K562 (cell line): ENCODE measurements around the gene PUSL1. TPM values are rescaled to one million over a fixed set of nuclear protein-coding genes. Genes with fewer than 3 reads are reported as not detected.

Experiments used
- ATAC-seq: fragments of 200-7000 bp; cut with Tn5 transposase; 3 replicates; pipeline ENCODE4 v1.9.1; 2020; ENCODE audit warnings: moderate library complexity
- BruUV-seq: library from RNA; stranded (reverse); fragments of 400-500 nt; replicated peaks from 2 replicates; lab custom pipeline; 2021; lab: Mats Ljungman, UMichigan
- CTCF ChIA-PET: fragments of 300-600 bp; formaldehyde crosslinking; extraction: SDS; loops from one replicate; lab custom pipeline; 2021; ENCODE audit warnings: low intra/inter-chr PET ratio; lab: Yijun Ruan, JAX
- POLR2A ChIA-PET: fragments of 300-600, 350-650 bp; sonication (Branson Sonifier 250); formaldehyde crosslinking; extraction: SDS; loops from one replicate; lab custom pipeline; 2021; ENCODE audit warnings: antibody characterized with exemption, inconsistent platforms; lab: Yijun Ruan, JAX
- DNase-seq, 4 experiments: peaks; one replicate each; pipeline versions ENCODE4 v3.0.0 to v3.0.0-alpha.2; 2011 to 2018; ENCODE audit warnings: low spot score in 3 of 4, mixed read lengths in 3 of 4; ENCODE audit errors: extremely low read depth in 1 of 4
- FAIRE-seq: peaks from 2 replicates; lab custom pipeline; 2011; peaks lifted over from hg19 to GRCh38; lab: Jason Lieb, UNC
- H2AFZ ChIP-seq: 2 replicates; pipeline ENCODE4 v1.6.0; 2011; ENCODE audit warnings: low read depth, low read length, control low read depth, inconsistent platforms
- H3K27ac ChIP-seq: fragments of 200-600 bp; 3 replicates; pipeline ENCODE4 v1.8.0; 2011; ENCODE audit warnings: low read depth, mild to moderate bottlenecking, control low read depth, inconsistent platforms, low read length, moderate library complexity, mixed read lengths; ENCODE audit errors: extremely low read depth
- H3K27me3 ChIP-seq, 2 experiments: fragments of 300-600 bp in 1 of 2; 2 replicates in 1 of 2; 3 replicates in 1 of 2; pipeline versions ENCODE4 v1.6.0 to v1.8.0; 2011; ENCODE audit warnings: inconsistent platforms in 2 of 2, low read length in 2 of 2, mild to moderate bottlenecking in 1 of 2, mixed read lengths in 1 of 2, moderate library complexity in 1 of 2; ENCODE audit not compliant: control insufficient read depth in 2 of 2, insufficient read depth in 2 of 2
- H3K36me3 ChIP-seq: fragments of 300-600 bp; 3 replicates; pipeline ENCODE4 v1.8.0; 2011; ENCODE audit warnings: mild to moderate bottlenecking, low read length, inconsistent platforms; ENCODE audit not compliant: control insufficient read depth, insufficient read depth
- H3K4me1 ChIP-seq, 2 experiments: fragments of 200-600 bp in 1 of 2; replicated peaks in 1 of 2; 2 replicates in 1 of 2; 3 replicates in 1 of 2; pipeline versions ENCODE4 v1.5.1 to v1.8.0; 2011; ENCODE audit warnings: inconsistent platforms in 2 of 2, low read length in 2 of 2, mild to moderate bottlenecking in 1 of 2, mixed read lengths in 1 of 2, moderate library complexity in 1 of 2; ENCODE audit not compliant: control insufficient read depth in 2 of 2, insufficient read depth in 2 of 2
- H3K4me2 ChIP-seq: 2 replicates; pipeline ENCODE4 v1.6.1; 2011; ENCODE audit warnings: low read length, control low read depth, inconsistent platforms, mixed read lengths; ENCODE audit not compliant: insufficient read depth
- H3K4me3 ChIP-seq: fragments of 200-600 bp; sonication (generic), shearing (Covaris generic); 2 replicates; pipeline ENCODE4 v1.5.1; 2016; ENCODE audit warnings: control low read depth, inconsistent platforms
- H3K79me2 ChIP-seq: fragments of 200-600 bp; 3 replicates; pipeline ENCODE4 v1.8.0; 2011; ENCODE audit warnings: low read length, inconsistent platforms; ENCODE audit not compliant: control insufficient read depth, insufficient read depth
- H3K9ac ChIP-seq, 2 experiments: 2 replicates each; pipeline versions ENCODE4 v1.6.0 to v1.6.1; 2011; ENCODE audit warnings: low read depth in 2 of 2, low read length in 2 of 2, control low read depth in 1 of 2, inconsistent platforms in 1 of 2, mild to moderate bottlenecking in 1 of 2, mixed read lengths in 1 of 2; ENCODE audit not compliant: insufficient read depth in 1 of 2
- H3K9me1 ChIP-seq: one replicate; pipeline ENCODE4 v1.6.0; 2011; ENCODE audit warnings: inconsistent platforms, mild to moderate bottlenecking, low read length, moderate library complexity; ENCODE audit not compliant: control insufficient read depth, insufficient read depth
- H3K9me3 ChIP-seq: replicated peaks from 2 replicates; pipeline ENCODE4 v1.5.1; 2011; ENCODE audit warnings: low read depth, low read length, inconsistent platforms; ENCODE audit not compliant: control insufficient read depth, insufficient read depth
- H4K20me1 ChIP-seq: replicated peaks from 2 replicates; pipeline ENCODE4 v1.6.1; 2011; ENCODE audit warnings: low read length, inconsistent platforms, mixed read lengths; ENCODE audit not compliant: control insufficient read depth, insufficient read depth
- COPS2 ChIP-seq: fragments of 450-650 bp; conservative IDR thresholded peaks from 2 replicates; pipeline ENCODE4 v1.6.1; 2016; ENCODE audit warnings: mild to moderate bottlenecking, moderate library complexity
- JUND ChIP-seq, 2 experiments: IDR thresholded peaks; 2 replicates in 1 of 2; 3 replicates in 1 of 2; pipeline ENCODE4 v1.6.1; 2011; ENCODE audit warnings: borderline replicate concordance in 2 of 2, low read depth in 2 of 2, low read length in 2 of 2, improper control_type of control experiment in 1 of 2, missing biosample characterization in 1 of 2, missing genetic modification characterization in 1 of 2, missing genetic modification reagents in 1 of 2
- LCOR ChIP-seq: sonication (generic); formaldehyde crosslinking; IDR thresholded peaks from 2 replicates; pipeline ENCODE4 v1.8.0; 2022; ENCODE audit warnings: mild to moderate bottlenecking, missing genetic modification reagents
- NFXL1 ChIP-seq: fragments of 450-650 bp; formaldehyde crosslinking; IDR thresholded peaks from 2 replicates; pipeline ENCODE4 v1.4.0; 2021; ENCODE audit warnings: mild to moderate bottlenecking
- POLR3A ChIP-seq: IDR thresholded peaks from 2 replicates; pipeline ENCODE4 v1.6.1; 2011; ENCODE audit warnings: borderline replicate concordance, mild to moderate bottlenecking, moderate library complexity; ENCODE audit not compliant: insufficient read length, insufficient read depth; ENCODE audit errors: extremely low read depth
- SMARCC2 ChIP-seq: fragments of 450-650 bp; IDR thresholded peaks from 2 replicates; pipeline ENCODE4 v1.6.1; 2017; ENCODE audit warnings: antibody characterized with exemption, moderate library complexity, mild to moderate bottlenecking, low read depth
- WGBS: fragments of 100-300 bp; shearing (Covaris generic); methylation state at CpG from one replicate; pipeline ENCODE4 v1.1.6; 2016; ENCODE audit warnings: low coverage, mixed read lengths; ENCODE audit not compliant: insufficient coverage; ENCODE audit errors: missing lambda C conversion rate; 5-methylcytosine and 5-hydroxymethylcytosine counted together
- in situ Hi-C: fragments of 300-500 bp; cut with MboI; formaldehyde crosslinking; loops from 4 replicates; pipeline ENCODE4 v1.15.0; 2018; ENCODE audit warnings: inconsistent platforms, mixed read lengths
- intact Hi-C: fragments of 100-400 bp; cut with micrococcal nuclease; formaldehyde crosslinking; loops from 2 replicates; pipeline ENCODE4 v1.14.2; 2022
- polyA plus RNA-seq, 8 experiments: library from polyadenylated mRNA; depleted of rRNA in 4 of 8; stranded (reverse) in 5 of 8; unstranded in 3 of 8; fragments of >200 nt; fragmentation: Nextera tagmentation in 2 of 8; fragmentation: Illumina TruSeq in 1 of 8; extraction: Ambion mirVana in 2 of 8; extraction: Trizol in 1 of 8; gene quantifications; 2 replicates each; pipeline versions ENCODE4 v1.2.1 to v1.2.3, GENCODE V29; 2011 to 2014; ENCODE audit warnings: inconsistent platforms in 1 of 8, missing spikeins in 1 of 8
- total RNA-seq, 7 experiments: library from RNA; depleted of rRNA in 6 of 7; stranded (reverse); fragments of >200 nt in 6 of 7; fragmentation: Illumina TruSeq in 2 of 7; extraction: Trizol in 2 of 7; gene quantifications; 2 replicates each; pipeline versions ENCODE4 v1.2.1 to v1.2.3, GENCODE V29; 2011 to 2021; ENCODE audit warnings: low replicate concordance in 1 of 7
- TF ChIP-seq, protein P1 (sequence below): sonication (generic); formaldehyde crosslinking; IDR thresholded peaks from 2 replicates; pipeline ENCODE4 v1.8.0; 2022; ENCODE audit warnings: missing genetic modification reagents, mild to moderate bottlenecking, borderline replicate concordance
- TF ChIP-seq, protein P2 (sequence below): IDR thresholded peaks from 2 replicates; pipeline ENCODE4 v1.6.1; 2016; ENCODE audit warnings: missing genetic modification characterization, missing compliant biosample characterization
- TF ChIP-seq, protein P3 (sequence below): fragments of 450-650 bp; IDR thresholded peaks from 2 replicates; pipeline ENCODE4 v1.6.1; 2016

Gene PUSL1
- total and polyA plus RNA-seq, 9 of the 15 experiments (the other 6 are each of a cell fraction or from before 2014, with no cell fraction given), result 0.62 to 86.9 (median 13.6) TPM

DNA sequence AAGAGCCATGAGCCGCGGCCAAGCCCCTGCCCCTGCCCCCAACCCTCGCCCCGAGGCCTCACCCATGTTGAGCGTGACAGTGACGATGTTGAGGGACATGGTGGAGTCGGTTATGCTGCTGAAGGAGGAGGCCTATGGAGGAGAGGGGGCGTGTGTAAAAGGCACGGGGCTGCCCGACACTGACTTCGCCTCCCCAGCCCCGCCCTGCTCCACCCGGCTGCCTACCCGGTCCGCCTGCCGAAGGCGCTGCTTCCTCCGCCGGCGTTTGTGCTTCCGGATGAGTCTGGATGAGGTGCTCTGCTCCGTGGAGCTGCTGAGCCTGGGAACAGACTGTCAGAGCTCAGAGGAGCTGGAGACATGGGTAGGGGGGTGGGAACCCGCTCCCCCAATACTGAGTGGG is 31.8 kb downstream of the PUSL1 start:
- Histone ChIP-seq H3K27me3 (no peaks in the 10 kb centered on the region), H3K36me3 (peaks cover 88% of the 10 kb centered on the region; the same call in 2 of the 3 replicates), H2AFZ (no peak overlapping the region), H3K9me1 (peaks cover 9% of the 10 kb centered on the region), H3K4me2 (no peak overlapping the region), H3K9ac (no peak overlapping the region), H3K27ac (no peak overlapping the region), H3K9me3 (peaks cover 2% of the 10 kb centered on the region; the same call in 1 of the 2 replicates), H3K79me2 (peaks cover 26% of the 10 kb centered on the region), H3K4me1 (peaks cover 3 to 88% of the 10 kb centered on the region in 2 experiments; a peak in 2 of 5 replicates), H4K20me1 (peaks cover 29% of the 10 kb centered on the region; the same call in 1 of the 2 replicates), H3K4me3 (no peak overlapping the region)
- in situ Hi-C loops, result no loop called here
- ATAC-seq, result no peak
- POLR2A ChIA-PET, result no interaction called here
- BruUV-seq, result no TSS peak
- no peak for DNase-seq
- FAIRE-seq, result no peak
- TF ChIP-seq, protein P1, sequence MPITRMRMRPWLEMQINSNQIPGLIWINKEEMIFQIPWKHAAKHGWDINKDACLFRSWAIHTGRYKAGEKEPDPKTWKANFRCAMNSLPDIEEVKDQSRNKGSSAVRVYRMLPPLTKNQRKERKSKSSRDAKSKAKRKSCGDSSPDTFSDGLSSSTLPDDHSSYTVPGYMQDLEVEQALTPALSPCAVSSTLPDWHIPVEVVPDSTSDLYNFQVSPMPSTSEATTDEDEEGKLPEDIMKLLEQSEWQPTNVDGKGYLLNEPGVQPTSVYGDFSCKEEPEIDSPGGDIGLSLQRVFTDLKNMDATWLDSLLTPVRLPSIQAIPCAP (CRISPR knock-in tag), result no peak
- TF ChIP-seq LCOR (CRISPR knock-in tag) (no peak), COPS2 (no peak), POLR3A (no peak), SMARCC2 (no peak), JUND (IDR thresholded peaks at IDR 0.05; ENCODE audit: borderline replicate concordance, low read depth, low read length) (no peak), JUND (tag; IDR thresholded peaks at IDR 0.05; ENCODE audit: borderline replicate concordance, low read depth, low read length) (no peak), NFXL1 (CRISPR knock-in tag) (no peak)
- TF ChIP-seq, protein P2, sequence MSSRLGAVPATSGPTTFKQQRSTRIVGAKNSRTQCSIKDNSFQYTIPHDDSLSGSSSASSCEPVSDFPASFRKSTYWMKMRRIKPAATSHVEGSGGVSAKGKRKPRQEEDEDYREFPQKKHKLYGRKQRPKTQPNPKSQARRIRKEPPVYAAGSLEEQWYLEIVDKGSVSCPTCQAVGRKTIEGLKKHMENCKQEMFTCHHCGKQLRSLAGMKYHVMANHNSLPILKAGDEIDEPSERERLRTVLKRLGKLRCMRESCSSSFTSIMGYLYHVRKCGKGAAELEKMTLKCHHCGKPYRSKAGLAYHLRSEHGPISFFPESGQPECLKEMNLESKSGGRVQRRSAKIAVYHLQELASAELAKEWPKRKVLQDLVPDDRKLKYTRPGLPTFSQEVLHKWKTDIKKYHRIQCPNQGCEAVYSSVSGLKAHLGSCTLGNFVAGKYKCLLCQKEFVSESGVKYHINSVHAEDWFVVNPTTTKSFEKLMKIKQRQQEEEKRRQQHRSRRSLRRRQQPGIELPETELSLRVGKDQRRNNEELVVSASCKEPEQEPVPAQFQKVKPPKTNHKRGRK (tag), result no peak
- TF ChIP-seq, protein P3, sequence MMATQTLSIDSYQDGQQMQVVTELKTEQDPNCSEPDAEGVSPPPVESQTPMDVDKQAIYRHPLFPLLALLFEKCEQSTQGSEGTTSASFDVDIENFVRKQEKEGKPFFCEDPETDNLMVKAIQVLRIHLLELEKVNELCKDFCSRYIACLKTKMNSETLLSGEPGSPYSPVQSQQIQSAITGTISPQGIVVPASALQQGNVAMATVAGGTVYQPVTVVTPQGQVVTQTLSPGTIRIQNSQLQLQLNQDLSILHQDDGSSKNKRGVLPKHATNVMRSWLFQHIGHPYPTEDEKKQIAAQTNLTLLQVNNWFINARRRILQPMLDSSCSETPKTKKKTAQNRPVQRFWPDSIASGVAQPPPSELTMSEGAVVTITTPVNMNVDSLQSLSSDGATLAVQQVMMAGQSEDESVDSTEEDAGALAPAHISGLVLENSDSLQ, result no peak
- intact Hi-C loops, result no loop called here
- CTCF ChIA-PET, result no interaction called here
- 90% methylated on average over 22 of the region's 23 CpGs for WGBS
